PC-9 (cell line): Measurements from ENCODE around the gene ISG20. TPM values are rescaled to one million over a fixed set of nuclear protein-coding genes. Genes with fewer than 3 reads are reported as not detected.

Experiments used
- BruUV-seq: library from RNA; stranded (reverse); fragments of 400-500 nt; replicated peaks from 2 replicates; lab custom pipeline; 2021; lab: Mats Ljungman, UMichigan
- CTCF ChIA-PET: fragments of 300-600 bp; sonication (Branson Sonifier 250); formaldehyde crosslinking; loops from one replicate; lab custom pipeline; 2022; ENCODE audit warnings: antibody characterized with exemption; lab: Charles Lee
- POLR2A ChIA-PET: fragments of 300-600 bp; sonication (Branson Sonifier 250); formaldehyde crosslinking; loops from one replicate; lab custom pipeline; 2022; ENCODE audit warnings: antibody characterized with exemption; ENCODE audit not compliant: unreplicated experiment; lab: Charles Lee
- DNase-seq, 2 experiments: peaks; one replicate each; pipeline versions ENCODE4 v3.0.0 to v3.0.0-alpha.2; 2015 to 2022; ENCODE audit warnings: mixed read lengths in 1 of 2
- H2AFZ ChIP-seq: fragments of 200-600 bp; sonication (generic); 2 replicates; pipeline ENCODE4 v1.8.1; 2017; ENCODE audit warnings: antibody characterized with exemption
- H3F3A ChIP-seq: fragments of 200-600 bp; sonication (generic); 2 replicates; pipeline ENCODE4 v1.8.1; 2017; ENCODE audit warnings: antibody characterized with exemption, mild to moderate bottlenecking, low read depth; ENCODE audit not compliant: insufficient read depth
- H3K27ac ChIP-seq: fragments of 200-600 bp; sonication (generic); 2 replicates; pipeline ENCODE4 v1.6.1; 2016; ENCODE audit warnings: mixed run types
- H3K27me3 ChIP-seq: fragments of 200-600 bp; sonication (generic); 2 replicates; pipeline ENCODE4 v1.6.1; 2016; ENCODE audit warnings: low read depth, mixed run types; ENCODE audit not compliant: insufficient read depth
- H3K36me3 ChIP-seq: fragments of 200-600 bp; sonication (generic); 2 replicates; pipeline ENCODE4 v1.6.1; 2016; ENCODE audit warnings: low read depth, mixed run types
- H3K4me1 ChIP-seq: fragments of 200-600 bp; sonication (generic); replicated peaks from 2 replicates; pipeline ENCODE4 v1.6.1; 2016; ENCODE audit warnings: mixed run types; ENCODE audit not compliant: insufficient read depth
- H3K4me2 ChIP-seq: fragments of 200-600 bp; sonication (generic); 2 replicates; pipeline ENCODE4 v1.6.1; 2017; ENCODE audit warnings: mixed run types
- H3K4me3 ChIP-seq: fragments of 200-600 bp; sonication (generic); 2 replicates; pipeline ENCODE4 v1.6.1; 2016; ENCODE audit warnings: mixed run types
- H3K79me2 ChIP-seq: fragments of 200-600 bp; sonication (generic); 2 replicates; pipeline ENCODE4 v1.6.1; 2017; ENCODE audit warnings: low read depth, mixed run types
- H3K9me2 ChIP-seq: fragments of 200-600 bp; sonication (generic); 2 replicates; pipeline ENCODE4 v1.8.1; 2017; ENCODE audit warnings: mild to moderate bottlenecking; ENCODE audit not compliant: insufficient read depth
- H3K9me3 ChIP-seq: fragments of 200-600 bp; sonication (generic); 2 replicates; pipeline ENCODE4 v1.8.1; 2016; ENCODE audit warnings: low read depth; ENCODE audit not compliant: insufficient read depth
- H4K20me1 ChIP-seq: fragments of 200-600 bp; sonication (generic); 2 replicates; pipeline ENCODE4 v1.8.1; 2017; ENCODE audit not compliant: insufficient read depth
- EZH2 ChIP-seq: fragments of 200-600 bp; sonication (generic); IDR thresholded peaks from 2 replicates; pipeline ENCODE4 v1.8.0; 2017; ENCODE audit warnings: antibody characterized with exemption, low read depth
- intact Hi-C: fragments of 100-400 bp; cut with micrococcal nuclease; formaldehyde crosslinking; loops from one replicate; pipeline ENCODE4 v1.10.0; 2022; ENCODE audit not compliant: unreplicated experiment
- total RNA-seq: library from RNA; stranded (reverse); gene quantifications from 2 replicates; pipeline ENCODE4 v1.2.3, GENCODE V29; 2021
- TF ChIP-seq, protein P1 (sequence below): fragments of 200-600 bp; sonication (generic); conservative IDR thresholded peaks from 2 replicates; pipeline ENCODE4 v1.6.1; 2017; ENCODE audit warnings: mixed run types, antibody characterized with exemption, mild to moderate bottlenecking, moderate library complexity

The ISG20 gene
- total RNA-seq, 1 experiment from 2014 or later: 2.5 TPM

DNA sequence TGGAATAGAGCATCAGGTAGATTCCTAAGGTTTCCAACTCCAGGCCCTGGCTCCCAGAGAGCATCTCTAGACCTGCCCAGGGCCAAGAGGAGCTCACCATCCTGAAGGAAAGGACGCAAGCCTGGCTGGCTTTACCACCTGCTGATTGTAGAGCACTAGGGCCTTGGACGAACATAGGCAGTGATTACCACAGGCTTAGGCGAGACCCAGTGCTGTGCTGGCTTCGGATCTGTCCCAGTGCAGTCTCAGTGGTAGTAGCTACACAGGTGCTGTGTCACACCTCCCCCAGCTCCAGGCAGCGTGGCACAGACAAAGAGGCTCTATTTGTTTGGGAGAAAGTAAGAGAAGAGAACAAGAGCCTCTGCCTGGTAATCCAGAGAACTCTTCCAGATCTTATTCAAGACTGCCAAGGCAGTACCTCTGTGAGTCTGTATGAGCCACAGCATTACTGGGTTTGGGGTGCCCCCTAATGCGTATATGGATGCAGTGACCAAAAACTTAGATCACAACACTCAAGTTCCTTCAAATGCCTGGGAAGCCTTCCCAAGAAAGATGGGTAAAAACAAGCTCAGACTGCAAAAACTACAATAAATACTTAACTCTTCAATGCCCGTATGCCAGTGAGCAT is 25.4 kb downstream of the ISG20 start:
- H4K20me1 ChIP-seq: no peaks in the 10 kb centered on the region
- POLR2A ChIA-PET: interaction anchor here (0.6 kb wide), 1 partner anchor 404 kb away, joined by 3 read pairs; no protein-coding TSS in a partner anchor

DNA sequence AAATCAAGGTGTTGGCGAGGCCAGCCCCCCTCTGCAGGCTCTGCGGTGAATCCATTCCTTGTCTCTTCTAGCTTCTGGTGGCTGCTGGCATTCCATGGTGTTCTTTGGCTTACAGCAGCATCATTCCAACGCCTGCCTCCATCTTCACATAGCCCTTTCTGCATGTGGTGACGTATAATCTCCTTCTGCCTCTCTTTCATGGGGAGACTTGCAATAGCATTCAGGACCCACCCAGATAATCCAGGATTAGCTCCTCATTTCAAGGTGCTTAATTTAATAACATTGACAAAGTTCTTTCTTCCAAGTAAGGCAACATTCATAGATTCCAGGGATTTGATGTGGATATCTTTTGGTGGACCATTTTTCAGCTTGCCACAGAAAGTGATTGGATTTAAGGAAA is 35.8 kb downstream of the ISG20 start:
- Histone ChIP-seq H3K9me3 (no peaks in the 10 kb centered on the region), H3K4me1 (no peaks in the 10 kb centered on the region), H4K20me1 (no peaks in the 10 kb centered on the region), H3F3A (no peaks in the 10 kb centered on the region), H3K4me3 (no peak overlapping the region), H2AFZ (no peak overlapping the region), H3K4me2 (no peak overlapping the region), H3K36me3 (no peaks in the 10 kb centered on the region), H3K27me3 (peaks cover 74% of the 10 kb centered on the region), H3K9me2 (no peaks in the 10 kb centered on the region), H3K27ac (no peak overlapping the region), H3K79me2 (no peaks in the 10 kb centered on the region)
- no TSS peak for BruUV-seq
- ChIA-PET POLR2A (no interaction called here), CTCF (no interaction called here)
- intact Hi-C loops: no loop called here
- TF ChIP-seq, protein P1, sequence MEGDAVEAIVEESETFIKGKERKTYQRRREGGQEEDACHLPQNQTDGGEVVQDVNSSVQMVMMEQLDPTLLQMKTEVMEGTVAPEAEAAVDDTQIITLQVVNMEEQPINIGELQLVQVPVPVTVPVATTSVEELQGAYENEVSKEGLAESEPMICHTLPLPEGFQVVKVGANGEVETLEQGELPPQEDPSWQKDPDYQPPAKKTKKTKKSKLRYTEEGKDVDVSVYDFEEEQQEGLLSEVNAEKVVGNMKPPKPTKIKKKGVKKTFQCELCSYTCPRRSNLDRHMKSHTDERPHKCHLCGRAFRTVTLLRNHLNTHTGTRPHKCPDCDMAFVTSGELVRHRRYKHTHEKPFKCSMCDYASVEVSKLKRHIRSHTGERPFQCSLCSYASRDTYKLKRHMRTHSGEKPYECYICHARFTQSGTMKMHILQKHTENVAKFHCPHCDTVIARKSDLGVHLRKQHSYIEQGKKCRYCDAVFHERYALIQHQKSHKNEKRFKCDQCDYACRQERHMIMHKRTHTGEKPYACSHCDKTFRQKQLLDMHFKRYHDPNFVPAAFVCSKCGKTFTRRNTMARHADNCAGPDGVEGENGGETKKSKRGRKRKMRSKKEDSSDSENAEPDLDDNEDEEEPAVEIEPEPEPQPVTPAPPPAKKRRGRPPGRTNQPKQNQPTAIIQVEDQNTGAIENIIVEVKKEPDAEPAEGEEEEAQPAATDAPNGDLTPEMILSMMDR: no peak
- no peak for TF ChIP-seq EZH2
- DNase-seq: no peak

More for the DNA sequence above, 25.4 kb downstream of the ISG20 start:
- intact Hi-C loops: loop anchor here (1.0 kb wide), 1 partner anchor 188 kb away; no protein-coding TSS in a partner anchor
- no peak for DNase-seq
- no TSS peak for BruUV-seq
- no peaks in the 10 kb centered on the region for H3K36me3 ChIP-seq
- no peak overlapping the region for H3K4me3 ChIP-seq
- no peaks in the 10 kb centered on the region for H3K9me3 ChIP-seq
- CTCF ChIA-PET: no interaction called here
- no peaks in the 10 kb centered on the region for H3K79me2 ChIP-seq
- no peaks in the 10 kb centered on the region for H3K9me2 ChIP-seq
- peaks cover 9% of the 10 kb centered on the region for H3K4me1 ChIP-seq
- no peak overlapping the region for H3K27ac ChIP-seq
- no peaks in the 10 kb centered on the region; the same call in 1 of the 2 replicates for H3K27me3 ChIP-seq
- no peak overlapping the region for H2AFZ ChIP-seq
- peaks cover 3% of the 10 kb centered on the region; the same call in 1 of the 2 replicates for H3F3A ChIP-seq
- no peak overlapping the region for H3K4me2 ChIP-seq
- TF ChIP-seq EZH2: no peak
- TF ChIP-seq, protein P1: peak; percentile 31

DNA sequence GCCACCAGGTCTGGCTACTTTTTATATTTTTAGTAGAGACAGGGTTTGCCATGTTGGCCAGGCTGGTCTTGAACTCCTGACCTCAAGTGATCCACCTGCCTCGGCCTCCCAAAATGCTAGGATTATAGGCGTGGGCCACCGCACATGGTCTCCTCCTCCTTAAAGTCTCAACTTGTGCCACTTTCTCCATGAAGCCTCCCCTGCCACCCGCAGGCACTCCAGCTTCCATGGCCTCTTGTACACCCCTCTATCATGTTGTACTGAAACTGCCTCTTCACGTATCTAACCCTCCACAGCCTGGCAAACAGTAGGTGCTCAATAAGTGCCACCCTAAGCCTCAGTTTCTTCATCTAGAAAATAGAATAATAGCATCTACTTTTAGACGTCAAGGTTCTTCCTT is 39.9 kb downstream of the ISG20 start:
- no peaks in the 10 kb centered on the region for H3F3A ChIP-seq
- no peak overlapping the region for H3K4me2 ChIP-seq
- no peak for DNase-seq
- POLR2A ChIA-PET: no interaction called here
- H3K27me3 ChIP-seq: peaks cover 63% of the 10 kb centered on the region
- H3K9me3 ChIP-seq: no peaks in the 10 kb centered on the region
- CTCF ChIA-PET: no interaction called here
- no peak overlapping the region for H2AFZ ChIP-seq
- no peaks in the 10 kb centered on the region for H4K20me1 ChIP-seq
- H3K36me3 ChIP-seq: no peaks in the 10 kb centered on the region
- no peaks in the 10 kb centered on the region for H3K9me2 ChIP-seq
- TF ChIP-seq, protein P1: no peak
- no peak for TF ChIP-seq EZH2
- BruUV-seq: no TSS peak
- no peak overlapping the region for H3K27ac ChIP-seq
- H3K79me2 ChIP-seq: no peaks in the 10 kb centered on the region
- intact Hi-C loops: no loop called here
- H3K4me3 ChIP-seq: no peak overlapping the region
- no peaks in the 10 kb centered on the region for H3K4me1 ChIP-seq
